ENCODE measurements around the gene PACRG.

DNA sequence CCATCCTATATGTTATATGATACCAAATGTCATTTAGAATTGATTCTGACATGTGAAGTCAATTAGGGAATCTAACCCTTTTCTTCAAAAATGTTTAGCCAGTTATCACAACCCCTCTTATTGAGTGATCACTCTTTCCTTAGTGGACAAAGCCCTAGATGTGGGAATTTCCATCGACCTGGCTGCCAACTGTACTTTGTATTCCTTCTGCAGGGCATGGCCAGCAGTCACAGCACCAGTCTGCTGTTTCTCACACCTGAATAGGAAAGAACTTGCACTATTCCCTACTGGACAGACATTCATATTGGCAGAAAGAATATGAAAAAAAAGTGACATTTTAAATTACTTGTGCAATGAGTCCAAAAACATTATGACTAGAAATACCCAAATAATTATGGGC, 271.0 kb downstream of the PACRG start:
- no peak for TF ChIP-seq POLR2AphosphoS5 (IDR thresholded peaks at IDR 0.05; ENCODE audit: low read depth)
- TF ChIP-seq EZH2 (IDR thresholded peaks at IDR 0.05; ENCODE audit: low read depth, unreplicated experiment), result no peak
- no peak for TF ChIP-seq CTCF (conservative IDR thresholded peaks at IDR 0.05; ENCODE audit: low read depth in 2 of 2)
- TF ChIP-seq NANOG (IDR thresholded peaks at IDR 0.05; ENCODE audit: borderline replicate concordance), result no peak
- no peak for TF ChIP-seq CREB1 (CRISPR knock-in tag; IDR thresholded peaks at IDR 0.05; ENCODE audit: low read depth)
- TF ChIP-seq STAT1 (IDR thresholded peaks at IDR 0.05; ENCODE audit: unreplicated experiment), result no peak
- no peak for TF ChIP-seq ZNF331 (CRISPR knock-in tag; IDR thresholded peaks at IDR 0.05; ENCODE audit: low read depth)
- TF ChIP-seq, protein P1, sequence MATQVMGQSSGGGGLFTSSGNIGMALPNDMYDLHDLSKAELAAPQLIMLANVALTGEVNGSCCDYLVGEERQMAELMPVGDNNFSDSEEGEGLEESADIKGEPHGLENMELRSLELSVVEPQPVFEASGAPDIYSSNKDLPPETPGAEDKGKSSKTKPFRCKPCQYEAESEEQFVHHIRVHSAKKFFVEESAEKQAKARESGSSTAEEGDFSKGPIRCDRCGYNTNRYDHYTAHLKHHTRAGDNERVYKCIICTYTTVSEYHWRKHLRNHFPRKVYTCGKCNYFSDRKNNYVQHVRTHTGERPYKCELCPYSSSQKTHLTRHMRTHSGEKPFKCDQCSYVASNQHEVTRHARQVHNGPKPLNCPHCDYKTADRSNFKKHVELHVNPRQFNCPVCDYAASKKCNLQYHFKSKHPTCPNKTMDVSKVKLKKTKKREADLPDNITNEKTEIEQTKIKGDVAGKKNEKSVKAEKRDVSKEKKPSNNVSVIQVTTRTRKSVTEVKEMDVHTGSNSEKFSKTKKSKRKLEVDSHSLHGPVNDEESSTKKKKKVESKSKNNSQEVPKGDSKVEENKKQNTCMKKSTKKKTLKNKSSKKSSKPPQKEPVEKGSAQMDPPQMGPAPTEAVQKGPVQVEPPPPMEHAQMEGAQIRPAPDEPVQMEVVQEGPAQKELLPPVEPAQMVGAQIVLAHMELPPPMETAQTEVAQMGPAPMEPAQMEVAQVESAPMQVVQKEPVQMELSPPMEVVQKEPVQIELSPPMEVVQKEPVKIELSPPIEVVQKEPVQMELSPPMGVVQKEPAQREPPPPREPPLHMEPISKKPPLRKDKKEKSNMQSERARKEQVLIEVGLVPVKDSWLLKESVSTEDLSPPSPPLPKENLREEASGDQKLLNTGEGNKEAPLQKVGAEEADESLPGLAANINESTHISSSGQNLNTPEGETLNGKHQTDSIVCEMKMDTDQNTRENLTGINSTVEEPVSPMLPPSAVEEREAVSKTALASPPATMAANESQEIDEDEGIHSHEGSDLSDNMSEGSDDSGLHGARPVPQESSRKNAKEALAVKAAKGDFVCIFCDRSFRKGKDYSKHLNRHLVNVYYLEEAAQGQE (IDR thresholded peaks at IDR 0.05; ENCODE audit: unreplicated experiment), result no peak
- TF ChIP-seq ZNF114 (CRISPR knock-in tag; IDR thresholded peaks at IDR 0.05), result no peak
